CD4-positive, alpha-beta T cell treated with Interleukin-6 for 4 hours (primary cell): ENCODE data around the gene SGMS1.
"Not testable (repeated sequence)": the region's sequence is repeated elsewhere in the genome, so short reads cannot be mapped to it uniquely, and the experiment has no call there.

ENCODE experiments used
- DNase-seq: peaks from one replicate; pipeline ENCODE4 v3.0.0-alpha.2; 2020; ENCODE audit warnings: mixed read lengths

SGMS1 gene

GRCh38 chr10:50286996-50287803, 336.6 kb downstream of the SGMS1 start:
- no peak for DNase-seq

DNA sequence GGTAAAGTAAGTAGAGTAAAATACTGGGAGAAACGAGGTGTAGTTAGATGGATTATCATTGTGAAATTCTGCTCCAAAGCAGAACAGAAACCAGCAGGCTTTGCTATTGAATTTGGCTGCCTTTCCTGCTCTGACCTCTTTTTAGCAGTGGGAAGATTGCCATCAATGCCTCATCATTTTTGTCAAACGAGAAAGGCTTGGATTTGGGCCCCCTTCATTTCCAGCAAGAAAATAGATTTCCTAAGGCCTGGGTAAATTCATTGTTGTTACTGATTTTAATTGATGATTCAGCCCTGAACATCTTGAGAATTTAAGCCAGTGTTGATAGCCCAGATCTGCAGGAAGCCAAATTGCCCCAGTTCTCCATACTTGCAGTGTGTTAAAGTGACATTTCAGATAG, 337.2 kb downstream of the SGMS1 start:
- DNase-seq: no peak

DNA sequence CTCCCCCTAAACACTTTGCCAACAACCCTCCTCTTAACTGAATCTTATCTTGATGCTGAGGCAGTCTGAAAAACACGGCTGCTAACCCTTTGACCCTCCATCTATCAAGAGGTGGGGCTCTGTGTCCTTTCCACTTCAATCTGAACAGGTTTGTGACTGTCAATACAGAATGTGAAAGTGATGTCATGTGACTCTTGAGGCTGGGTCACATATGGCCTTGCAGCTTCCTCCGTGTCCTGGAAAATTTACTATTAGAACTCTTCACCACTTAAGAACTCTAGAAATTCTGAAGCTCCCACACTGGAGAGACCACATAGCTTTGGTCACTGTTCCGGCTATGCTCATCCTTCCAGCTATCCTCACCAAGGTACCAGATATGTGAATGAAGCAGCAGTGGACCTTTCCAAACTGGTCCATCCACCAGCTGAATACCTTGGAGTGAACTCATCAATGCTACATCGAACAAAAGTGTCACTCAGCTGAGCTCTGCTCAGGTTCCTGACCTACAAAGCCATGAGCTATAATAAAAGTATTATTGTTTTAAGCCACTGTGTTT, 341.7 kb downstream of the SGMS1 start:
- DNase-seq: no peak

- DNase-seq: no peak
Measured at GRCh38 chr10:50281210-50281966, 342.4 kb downstream of the SGMS1 start.

GRCh38 chr10:50280049-50280841, 343.5 kb downstream of the SGMS1 start:
- DNase-seq: no peak

DNA sequence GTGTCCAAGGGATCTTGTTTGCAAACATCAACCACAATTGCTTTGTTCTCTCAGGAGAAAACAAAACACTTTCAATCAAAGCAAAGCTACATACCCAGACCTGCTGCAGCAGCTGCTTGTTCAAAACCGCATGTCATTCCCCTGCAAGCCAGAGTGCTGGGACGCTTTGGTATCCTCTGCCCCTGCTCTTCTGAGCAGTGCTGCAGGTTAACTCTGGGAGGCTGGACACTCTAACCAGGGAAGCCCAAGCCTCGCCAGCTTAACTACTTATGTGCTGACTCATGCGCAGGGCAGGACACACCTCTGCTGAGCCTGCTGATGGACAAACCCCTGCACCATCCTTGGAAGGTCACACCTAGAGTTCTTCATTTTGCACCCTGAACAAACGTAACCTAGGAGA, 344.3 kb downstream of the SGMS1 start:
- DNase-seq: no peak

GRCh38 chr10:50275650-50276235, 348.0 kb downstream of the SGMS1 start:
- DNase-seq: peak; percentile 23

- no peak for DNase-seq
Measured at GRCh38 chr10:50272531-50272930, 351.2 kb downstream of the SGMS1 start.

DNA sequence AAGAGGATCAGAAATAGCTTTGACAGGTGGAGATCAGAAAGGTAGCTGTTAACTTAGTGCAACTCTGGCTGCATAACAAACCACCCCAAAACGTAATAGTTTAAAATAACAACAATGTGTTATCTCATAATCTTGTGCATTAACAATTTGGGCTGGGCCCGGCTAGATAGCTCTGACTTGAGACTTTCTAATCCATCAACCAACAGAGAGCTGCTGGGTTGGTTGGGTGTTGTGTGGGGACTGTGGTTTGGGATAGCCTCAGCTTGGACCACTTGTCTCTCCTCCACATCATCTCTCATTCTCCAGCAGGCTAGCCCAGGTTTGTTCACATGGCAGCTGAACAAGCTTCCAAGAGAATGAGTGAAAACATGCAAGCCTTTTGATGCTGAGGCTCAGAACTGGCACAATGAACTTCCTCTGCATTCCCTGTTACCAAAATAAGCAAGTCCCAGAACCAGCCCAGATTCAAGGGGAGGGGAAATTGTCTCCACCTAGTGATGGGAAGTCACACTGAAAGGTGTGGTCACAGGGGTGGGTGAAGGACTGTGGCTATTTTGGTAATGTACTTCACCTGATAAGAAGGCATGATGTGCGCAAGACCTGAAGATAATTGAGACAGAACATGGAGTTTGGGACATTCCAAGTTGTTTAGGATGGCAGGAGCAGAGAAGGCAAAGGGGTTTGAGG, 352.0 kb downstream of the SGMS1 start:
- no peak for DNase-seq

DNA sequence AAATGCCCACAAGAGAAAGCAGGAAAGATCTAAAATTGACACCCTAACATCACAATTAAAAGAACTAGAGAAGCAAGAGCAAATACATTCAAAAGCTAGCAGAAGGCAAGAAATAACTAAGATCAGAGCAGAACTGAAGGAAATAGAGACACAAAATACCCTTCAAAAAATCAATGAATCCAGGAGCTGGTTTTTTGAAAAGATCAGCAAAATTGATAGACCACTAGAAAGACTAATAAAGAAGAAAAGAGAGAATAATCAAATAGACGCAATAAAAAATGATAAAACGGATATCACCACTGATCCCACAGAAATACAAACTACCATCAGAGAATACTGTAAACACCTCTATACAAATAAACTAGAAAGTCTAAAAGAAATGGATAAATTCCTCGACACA, 355.9 kb downstream of the SGMS1 start:
- DNase-seq: not testable (repeated sequence)

DNA sequence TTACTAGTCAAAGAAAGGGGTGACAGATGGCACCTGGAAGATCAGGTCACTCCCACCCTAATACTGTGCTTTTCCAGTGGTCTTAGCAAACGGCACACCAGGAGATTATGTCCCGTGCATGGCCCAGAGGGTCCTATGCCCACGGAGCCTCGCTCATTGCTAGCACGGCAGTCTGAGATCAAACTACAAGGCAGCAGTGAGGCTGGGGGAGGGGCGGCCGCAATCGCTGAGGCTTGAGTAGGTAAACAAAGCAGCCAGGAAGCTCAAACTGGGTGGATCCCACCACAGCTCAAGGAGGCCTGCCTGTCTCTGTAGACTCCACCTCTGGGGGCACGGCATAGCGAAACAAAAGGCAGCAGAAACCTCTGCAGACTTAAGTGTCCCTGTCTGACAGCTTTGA, 361.1 kb downstream of the SGMS1 start:
- not testable (repeated sequence) for DNase-seq

DNA sequence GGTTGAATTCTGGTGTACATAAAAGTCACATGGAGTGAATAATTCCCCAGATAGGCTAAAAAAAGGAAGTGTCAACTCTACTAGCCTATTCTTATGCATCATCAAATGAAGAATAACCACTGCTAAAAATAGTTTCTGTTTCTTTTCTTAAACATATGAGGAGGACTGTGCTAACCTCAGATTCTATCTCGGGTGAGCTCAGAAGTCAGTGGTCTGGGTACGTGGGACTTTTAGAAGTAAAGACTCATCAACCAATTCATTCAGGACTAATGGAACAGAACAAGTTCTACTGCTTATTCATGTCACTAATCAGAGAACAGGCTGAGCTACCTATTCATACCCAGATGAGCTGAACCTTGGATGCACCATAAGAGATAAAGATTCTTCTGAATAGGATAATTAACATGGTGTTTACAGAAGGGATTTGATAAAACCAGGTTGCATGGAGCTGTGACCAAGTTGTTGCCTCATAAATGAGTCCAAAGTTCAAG, 362.9 kb downstream of the SGMS1 start:
- DNase-seq: no peak
